Measurements from ENCODE around the gene PCYT1B. TPM values are rescaled to one million over a fixed set of nuclear protein-coding genes. Genes with fewer than 3 reads are reported as not detected.

The PCYT1B gene
- total RNA-seq: under 1 TPM; 0.17 to 0.23 TPM

DNA sequence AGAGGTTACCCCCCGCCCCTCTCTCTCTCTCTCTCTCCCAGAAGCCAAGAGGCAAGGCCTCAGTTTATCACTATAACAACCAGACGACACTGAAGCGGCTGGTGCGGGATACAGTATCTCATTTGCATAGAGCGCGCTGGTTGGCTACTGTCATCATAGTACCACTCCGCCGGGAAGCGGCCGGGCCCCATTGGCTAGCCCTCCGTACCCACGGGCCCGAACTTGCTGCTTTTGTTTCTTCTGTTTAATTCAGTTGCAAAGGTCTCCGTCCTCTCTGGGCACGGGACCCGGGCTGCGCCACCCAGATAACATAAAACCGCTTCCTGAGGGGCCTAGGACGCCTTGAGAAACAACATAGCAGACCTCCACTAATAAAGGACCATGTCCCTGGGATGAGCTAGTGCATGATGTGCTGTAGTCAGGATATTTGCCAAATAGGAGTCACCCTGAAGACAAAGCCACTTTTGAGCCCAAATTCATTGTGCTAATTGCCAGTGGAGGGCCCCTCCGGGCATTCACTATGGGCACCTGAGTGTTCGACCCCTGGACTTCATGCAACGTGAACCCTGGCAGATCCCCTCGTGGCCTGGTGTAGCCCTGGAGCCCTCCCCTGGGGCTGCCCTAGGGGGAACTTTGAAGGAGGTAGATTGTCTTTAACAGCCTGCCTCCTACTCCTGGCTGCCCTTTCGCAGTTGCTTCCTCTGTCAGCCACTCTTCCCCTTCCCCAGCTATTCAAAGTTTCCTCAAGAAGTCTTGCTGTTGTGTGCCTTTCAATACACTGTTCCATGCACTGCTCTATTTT lies at the start of gene PCYT1B:
Gene PCYT1B (minus strand): TSS at position 91 of the 802 bp plus-strand sequence. CDS start 242 bp downstream, outside the sequence.
- peaks cover 16% of the 10 kb centered on the region for H3K27me3 Mint-ChIP-seq
- peak; percentile 100 for ATAC-seq (ENCODE audit: low read depth)
- H3K4me1 Mint-ChIP-seq: peaks cover 16% of the 10 kb centered on the region
- H3K9me3 Mint-ChIP-seq: no peaks in the 10 kb centered on the region
- POLR2A ChIA-PET: no interaction called here
- peak within 1 kb of the TSS; percentile 84 for H3K4me3 Mint-ChIP-seq
- DNase-seq: peak; percentile 58
- H3K36me3 Mint-ChIP-seq: no peaks in the 10 kb centered on the region
- H3K27ac Mint-ChIP-seq: no peak within 1 kb of the TSS

GRCh38 chrX:24696294-24696693 lies 49.1 kb upstream of the PCYT1B start:
- Mint-ChIP-seq H3K36me3 (peaks cover 7% of the 10 kb centered on the region), H3K4me1 (peaks cover 17% of the 10 kb centered on the region), H3K27me3 (no peaks in the 10 kb centered on the region), H3K27ac (no peak overlapping the region), H3K9me3 (no peaks in the 10 kb centered on the region), H3K4me3 (no peak overlapping the region)
- ATAC-seq (ENCODE audit: low read depth) (no peak), DNase-seq (no peak)
- POLR2A ChIA-PET: no interaction called here

DNA sequence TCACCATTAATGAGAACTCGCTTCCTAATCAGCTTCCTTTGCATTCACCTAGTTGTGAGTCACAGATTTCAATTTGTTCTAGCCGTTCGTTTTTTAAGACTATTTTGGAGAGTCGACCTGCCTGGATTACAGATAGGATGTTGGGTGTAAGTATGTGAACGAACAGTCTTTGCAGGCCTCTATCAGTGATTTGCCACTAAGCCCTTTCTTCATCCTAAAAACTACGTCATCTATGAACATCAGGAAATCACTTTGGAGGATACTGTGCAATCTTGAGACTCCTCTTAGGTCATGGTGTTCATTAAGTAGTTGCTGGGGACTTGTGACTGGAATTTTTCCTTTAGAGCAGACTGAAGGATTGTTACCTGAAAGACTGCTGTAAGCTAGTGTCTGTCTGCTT lies 47.7 kb upstream of the PCYT1B start:
- H3K4me3 Mint-ChIP-seq: peak overlapping the region; percentile 89
- H3K9me3 Mint-ChIP-seq: no peaks in the 10 kb centered on the region
- peaks cover 7% of the 10 kb centered on the region for H3K36me3 Mint-ChIP-seq
- DNase-seq (no peak), ATAC-seq (ENCODE audit: low read depth) (no peak)
- POLR2A ChIA-PET: no interaction called here
- H3K27ac Mint-ChIP-seq: peak overlapping the region; percentile 86
- H3K27me3 Mint-ChIP-seq: no peaks in the 10 kb centered on the region
- H3K4me1 Mint-ChIP-seq: peaks cover 17% of the 10 kb centered on the region

DNA sequence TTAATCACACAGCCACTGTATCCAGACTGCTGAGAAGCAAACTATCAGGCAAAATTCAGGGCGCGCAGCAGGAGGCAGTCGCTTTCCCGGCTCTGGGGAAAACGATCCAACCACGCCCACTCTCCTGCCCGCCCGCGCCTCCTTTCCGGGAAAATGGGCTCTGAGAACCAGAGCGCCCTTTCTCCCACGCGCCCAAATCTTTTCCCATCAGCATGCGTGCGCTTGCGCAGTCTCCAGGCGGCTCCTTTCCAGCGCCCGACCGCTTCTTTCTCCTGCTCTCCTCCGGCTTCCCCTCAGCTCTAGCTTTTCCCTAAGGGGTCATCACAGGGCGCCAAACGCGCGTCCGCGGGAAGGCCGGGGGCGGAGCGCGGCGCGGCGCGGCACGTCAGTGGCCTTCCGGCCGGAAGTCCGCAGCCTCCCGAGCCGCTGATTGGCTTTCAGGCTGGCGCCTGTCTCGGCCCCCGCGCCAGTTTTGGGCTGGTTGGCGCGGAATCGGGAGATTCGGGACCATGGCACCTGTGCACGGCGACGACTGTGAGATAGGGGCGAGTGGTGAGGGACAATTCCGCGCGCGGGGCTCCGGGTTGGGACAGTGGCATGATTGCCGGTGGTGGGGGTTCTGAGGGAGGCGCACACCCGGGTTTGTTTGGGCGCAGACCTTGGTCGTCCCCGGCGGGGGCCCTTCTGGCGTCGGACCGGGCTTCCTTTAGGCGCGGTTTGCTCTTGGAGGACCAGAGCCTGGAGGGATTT lies 46.5 kb upstream of the PCYT1B start, which contains the start of gene POLA1:
Gene POLA1 (plus strand): TSS at position 466 of the 750 bp plus-strand sequence. CDS start 44 bp downstream, at position 510.
- Mint-ChIP-seq H3K4me1 (peaks cover 17% of the 10 kb centered on the region), H3K27me3 (no peaks in the 10 kb centered on the region)
- POLR2A ChIA-PET: no interaction called here

DNA sequence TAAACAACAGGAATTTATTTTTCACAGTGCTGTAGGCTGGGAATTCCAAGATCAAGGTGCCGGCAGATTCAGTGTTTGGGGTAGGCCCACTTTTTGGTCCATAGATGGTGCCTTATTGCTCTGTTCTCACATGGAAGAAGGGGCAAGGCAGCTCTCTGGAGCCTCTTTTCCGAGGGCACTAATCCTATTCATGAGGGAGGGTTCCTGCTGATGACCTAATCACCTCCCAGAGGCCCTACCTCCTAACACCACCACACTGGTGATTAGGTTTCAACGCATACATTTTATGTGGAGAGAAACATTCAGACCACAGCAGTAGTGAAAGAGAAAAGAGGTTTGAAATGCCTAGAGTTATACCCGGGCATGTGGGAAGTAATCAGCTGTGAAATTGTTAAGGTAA lies 45.2 kb upstream of the PCYT1B start:
- Mint-ChIP-seq H3K9me3 (no peaks in the 10 kb centered on the region), H3K27ac (no peak overlapping the region), H3K4me3 (no peak overlapping the region), H3K4me1 (peaks cover 14% of the 10 kb centered on the region), H3K27me3 (no peaks in the 10 kb centered on the region), H3K36me3 (peaks cover 7% of the 10 kb centered on the region)
- DNase-seq (no peak), ATAC-seq (ENCODE audit: low read depth) (no peak)
- POLR2A ChIA-PET: no interaction called here

More for the DNA sequence above, 46.5 kb upstream of the PCYT1B start, which contains the start of gene POLA1:
- H3K4me3 Mint-ChIP-seq: peak within 1 kb of the TSS; percentile 89
- H3K27ac Mint-ChIP-seq: peak within 1 kb of the TSS; percentile 86
- no peaks in the 10 kb centered on the region for H3K9me3 Mint-ChIP-seq
- peaks cover 7% of the 10 kb centered on the region for H3K36me3 Mint-ChIP-seq
- ATAC-seq (ENCODE audit: low read depth): peak; percentile 97
- DNase-seq: peak; percentile 80

- ATAC-seq (ENCODE audit: low read depth): no peak
- Mint-ChIP-seq H3K27me3 (no peaks in the 10 kb centered on the region), H3K9me3 (no peaks in the 10 kb centered on the region), H3K27ac (no peak overlapping the region), H3K4me1 (no peaks in the 10 kb centered on the region), H3K36me3 (peaks cover 2% of the 10 kb centered on the region), H3K4me3 (no peak overlapping the region)
- DNase-seq: no peak
- POLR2A ChIA-PET: no interaction called here
Observed at GRCh38 chrX:24684048-24684447, 36.9 kb upstream of the PCYT1B start.

- Mint-ChIP-seq H3K27me3 (no peaks in the 10 kb centered on the region), H3K4me1 (no peaks in the 10 kb centered on the region), H3K36me3 (peaks cover 2% of the 10 kb centered on the region), H3K27ac (no peak overlapping the region), H3K4me3 (no peak overlapping the region), H3K9me3 (no peaks in the 10 kb centered on the region)
- no peak for ATAC-seq (ENCODE audit: low read depth)
- DNase-seq: no peak
- POLR2A ChIA-PET: no interaction called here
Observed at GRCh38 chrX:24682739-24683432, 35.7 kb upstream of the PCYT1B start.

- H3K27me3 Mint-ChIP-seq: peaks cover 2% of the 10 kb centered on the region
- peaks cover 2% of the 10 kb centered on the region for H3K4me1 Mint-ChIP-seq
- no peak overlapping the region for H3K27ac Mint-ChIP-seq
- no peak overlapping the region for H3K4me3 Mint-ChIP-seq
- POLR2A ChIA-PET: no interaction called here
- no peak for ATAC-seq (ENCODE audit: low read depth)
- no peaks in the 10 kb centered on the region for H3K9me3 Mint-ChIP-seq
- no peak for DNase-seq
- peaks cover 2% of the 10 kb centered on the region for H3K36me3 Mint-ChIP-seq
Observed at GRCh38 chrX:24676403-24677024, 29.4 kb upstream of the PCYT1B start.

- no peak overlapping the region for H3K4me3 Mint-ChIP-seq
- POLR2A ChIA-PET: no interaction called here
Observed at GRCh38 chrX:24673424-24673823, 26.3 kb upstream of the PCYT1B start.

GRCh38 chrX:24672701-24673190 lies 25.6 kb upstream of the PCYT1B start:
- no peaks in the 10 kb centered on the region for H3K9me3 Mint-ChIP-seq
- no peaks in the 10 kb centered on the region for H3K36me3 Mint-ChIP-seq
- DNase-seq (no peak), ATAC-seq (ENCODE audit: low read depth) (no peak)
- H3K4me1 Mint-ChIP-seq: peaks cover 2% of the 10 kb centered on the region
- peaks cover 2% of the 10 kb centered on the region for H3K27me3 Mint-ChIP-seq
- no peak overlapping the region for H3K27ac Mint-ChIP-seq
- POLR2A ChIA-PET: no interaction called here
- no peak overlapping the region for H3K4me3 Mint-ChIP-seq

More at GRCh38 chrX:24673424-24673823, 26.3 kb upstream of the PCYT1B start:
- Mint-ChIP-seq H3K27ac (no peak overlapping the region), H3K36me3 (no peaks in the 10 kb centered on the region), H3K4me1 (peaks cover 2% of the 10 kb centered on the region), H3K9me3 (no peaks in the 10 kb centered on the region), H3K27me3 (peaks cover 2% of the 10 kb centered on the region)
- ATAC-seq (ENCODE audit: low read depth) (no peak), DNase-seq (no peak)

DNA sequence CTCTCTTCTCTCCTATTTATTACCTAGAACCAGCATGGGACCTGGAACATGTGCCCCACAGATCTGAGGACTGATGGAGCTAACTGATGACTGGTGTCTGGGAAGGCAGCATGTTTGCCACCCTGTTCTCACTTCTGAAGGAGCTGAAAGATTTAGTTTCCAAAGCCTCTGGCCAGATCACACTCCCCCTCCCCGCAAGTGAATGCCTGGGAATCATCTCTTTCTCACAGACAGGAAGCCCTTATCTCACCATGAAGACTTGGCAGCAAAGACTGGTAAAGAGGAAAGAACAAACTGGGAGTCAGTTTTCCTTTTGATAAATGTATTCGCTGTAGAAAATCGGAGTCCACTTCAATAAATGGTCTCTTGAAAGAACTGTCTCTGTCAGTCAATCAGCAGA lies 21.0 kb upstream of the PCYT1B start:
- POLR2A ChIA-PET: no interaction called here
- H3K27ac Mint-ChIP-seq: no peak overlapping the region
- H3K4me1 Mint-ChIP-seq: no peaks in the 10 kb centered on the region
- H3K4me3 Mint-ChIP-seq: no peak overlapping the region
- DNase-seq: no peak
- no peak for ATAC-seq (ENCODE audit: low read depth)
- peaks cover 4% of the 10 kb centered on the region for H3K27me3 Mint-ChIP-seq
- H3K36me3 Mint-ChIP-seq: no peaks in the 10 kb centered on the region
- no peaks in the 10 kb centered on the region for H3K9me3 Mint-ChIP-seq

DNA sequence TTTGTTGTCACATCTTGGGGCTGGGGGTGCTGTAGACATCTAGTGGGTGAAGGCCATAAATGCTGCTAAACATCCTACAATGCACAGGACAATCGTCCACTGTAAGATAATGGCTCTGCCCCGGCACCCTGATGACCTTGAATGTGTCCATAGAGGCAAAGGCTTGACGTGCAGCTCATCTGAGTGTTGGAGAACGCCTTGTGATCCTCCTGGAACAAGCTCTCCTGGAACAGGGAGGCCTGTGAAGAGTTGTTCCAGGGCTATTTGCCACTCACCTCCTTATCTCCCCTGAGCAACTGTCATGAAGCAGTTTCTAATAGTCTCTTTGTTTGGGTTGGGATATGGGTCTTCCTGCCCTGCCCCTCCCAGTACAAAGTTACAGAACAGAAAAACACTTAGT lies 15.2 kb upstream of the PCYT1B start:
- no peak for ATAC-seq (ENCODE audit: low read depth)
- H3K27me3 Mint-ChIP-seq: peaks cover 12% of the 10 kb centered on the region
- H3K27ac Mint-ChIP-seq: no peak overlapping the region
- no peaks in the 10 kb centered on the region for H3K36me3 Mint-ChIP-seq
- POLR2A ChIA-PET: no interaction called here
- no peaks in the 10 kb centered on the region for H3K9me3 Mint-ChIP-seq
- H3K4me1 Mint-ChIP-seq: no peaks in the 10 kb centered on the region
- DNase-seq: no peak
- H3K4me3 Mint-ChIP-seq: no peak overlapping the region

- no peak for ATAC-seq (ENCODE audit: low read depth)
- H3K4me1 Mint-ChIP-seq: no peaks in the 10 kb centered on the region
Observed at GRCh38 chrX:24661292-24661691, 14.1 kb upstream of the PCYT1B start.

More at GRCh38 chrX:24661292-24661691, 14.1 kb upstream of the PCYT1B start:
- peaks cover 8% of the 10 kb centered on the region for H3K27me3 Mint-ChIP-seq
- no peak for DNase-seq
- H3K27ac Mint-ChIP-seq: no peak overlapping the region
- H3K4me3 Mint-ChIP-seq: no peak overlapping the region
- no peaks in the 10 kb centered on the region for H3K36me3 Mint-ChIP-seq
- POLR2A ChIA-PET: no interaction called here
- H3K9me3 Mint-ChIP-seq: no peaks in the 10 kb centered on the region
